GM21576 (cell line): Measurements from ENCODE around the gene INPP4B.

ENCODE experiments used
- ATAC-seq: cut with Tn5 transposase; IDR thresholded peaks from one replicate; pipeline ENCODE4 v1.9.1; 2021; ENCODE audit warnings: mild to moderate bottlenecking, moderate library complexity; ENCODE audit not compliant: unreplicated experiment

Gene INPP4B

DNA sequence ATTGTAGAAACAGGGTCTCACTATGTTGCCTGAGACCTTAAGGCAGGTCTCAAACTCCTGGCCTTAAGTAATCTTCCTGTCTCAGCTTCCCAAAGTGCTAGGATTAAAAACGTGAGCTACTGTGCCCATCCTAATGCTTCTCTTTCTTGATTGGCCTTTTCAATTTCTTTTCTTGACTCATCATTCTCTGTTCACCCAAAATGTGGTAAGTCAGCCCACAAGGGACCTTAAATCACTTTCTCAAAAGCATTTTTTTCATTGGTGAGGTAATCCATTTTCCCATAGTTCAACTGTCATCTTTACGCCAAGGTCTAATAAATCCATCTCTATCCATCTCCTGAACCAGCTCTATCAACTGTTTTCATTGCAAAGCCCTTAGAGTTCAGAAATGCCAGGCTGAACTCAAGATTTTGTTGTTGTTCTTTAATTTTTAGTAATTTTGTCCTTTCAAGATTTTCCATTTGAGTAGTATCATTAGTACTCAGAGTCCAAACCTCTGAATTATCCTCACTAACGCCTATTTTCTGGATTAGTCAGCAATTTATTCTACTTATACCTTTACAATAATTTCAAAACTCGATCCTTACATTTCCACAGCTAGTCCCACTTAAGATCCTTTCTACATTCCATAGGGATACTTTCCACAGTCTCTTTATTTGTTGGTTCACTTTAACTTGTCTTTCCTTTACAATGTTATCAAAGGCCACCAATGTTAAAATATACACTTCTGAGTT lies 681.2 kb downstream of the INPP4B start:
- no peak for ATAC-seq

GRCh38 chr4:142161086-142161485 lies 685.0 kb downstream of the INPP4B start:
- no peak for ATAC-seq

DNA sequence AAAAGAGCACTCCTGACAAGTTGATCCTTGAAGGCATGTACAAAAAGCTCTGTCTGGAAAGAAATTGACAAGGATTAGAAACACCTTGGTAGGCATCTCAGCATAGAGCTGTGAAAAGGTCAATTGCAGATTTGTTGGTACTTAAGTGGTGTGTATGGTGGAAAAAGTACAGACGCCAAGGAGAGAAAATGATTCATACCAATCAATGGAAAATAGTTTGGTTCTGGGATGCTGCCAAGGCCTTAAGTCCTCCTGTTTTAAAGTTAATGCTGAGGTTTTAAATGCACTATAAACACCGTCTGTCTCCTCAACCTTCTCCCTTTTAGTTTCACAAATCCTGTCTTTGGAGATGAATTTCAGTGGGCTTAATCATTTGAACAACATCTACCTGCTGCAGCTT lies 685.6 kb downstream of the INPP4B start:
- ATAC-seq, result no peak

- ATAC-seq, result no peak
These were observed 687.1 kb downstream of the INPP4B start for GRCh38 chr4:142158980-142159379.

DNA sequence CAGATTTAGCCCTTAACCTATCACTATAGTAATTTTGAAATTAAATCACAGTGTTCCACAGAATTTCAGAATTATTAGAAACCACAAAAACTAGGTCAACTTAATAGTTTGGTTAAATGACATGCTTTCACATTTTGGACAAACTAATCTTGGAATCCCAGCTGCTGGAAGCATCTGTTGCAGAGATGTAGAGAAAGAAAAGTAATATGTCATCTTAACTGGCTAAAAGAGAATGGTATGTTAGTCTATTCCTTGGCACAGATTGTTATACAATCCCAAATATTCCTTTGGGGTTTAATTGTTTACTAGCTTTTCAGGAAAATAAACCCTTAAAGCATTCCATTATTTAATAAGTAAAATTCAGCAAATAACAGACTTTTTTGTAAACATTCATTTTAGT lies 689.8 kb downstream of the INPP4B start:
- no peak for ATAC-seq

GRCh38 chr4:142155347-142155746 lies 690.8 kb downstream of the INPP4B start:
- no peak for ATAC-seq

GRCh38 chr4:142150483-142150882 lies 695.6 kb downstream of the INPP4B start:
- no peak for ATAC-seq

GRCh38 chr4:142144813-142145212 lies 701.3 kb downstream of the INPP4B start:
- ATAC-seq, result no peak

DNA sequence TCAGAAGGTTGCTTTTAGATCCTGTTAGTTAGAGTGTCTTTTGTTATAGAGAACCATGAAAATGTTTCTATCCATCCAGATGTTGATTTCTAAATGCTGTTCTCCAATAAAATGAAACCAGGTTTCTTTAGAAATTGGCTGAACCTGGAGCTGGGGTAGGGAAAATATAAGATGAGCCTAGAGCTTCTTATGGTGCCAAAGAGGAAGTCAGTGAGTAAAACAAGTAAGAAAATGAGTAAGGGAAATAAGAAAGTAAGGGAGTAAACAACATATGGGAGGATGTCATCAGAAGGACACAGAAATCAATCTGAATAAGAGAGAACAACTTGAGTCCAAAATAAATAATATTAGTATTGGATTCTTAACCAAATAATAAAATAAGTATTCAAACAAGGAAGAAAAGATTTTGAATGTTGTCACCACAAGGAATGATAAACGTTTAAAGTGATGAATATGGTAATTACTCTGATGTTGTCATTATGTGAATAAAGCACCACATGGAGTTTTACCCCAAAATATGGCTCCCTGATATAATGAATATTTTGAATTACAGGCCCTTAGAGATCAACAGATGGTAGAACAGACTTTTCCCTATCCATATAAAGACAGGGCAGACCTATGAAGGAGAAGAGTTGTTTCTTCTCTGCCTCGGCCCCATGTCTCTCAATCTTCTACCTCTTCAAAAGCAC lies 703.6 kb downstream of the INPP4B start:
- ATAC-seq, result no peak

- no peak for ATAC-seq
These were observed 704.9 kb downstream of the INPP4B start for GRCh38 chr4:142141224-142141623.

- no peak for ATAC-seq
These were observed 715.4 kb downstream of the INPP4B start for GRCh38 chr4:142130666-142131065.

GRCh38 chr4:142129931-142130330 lies 716.2 kb downstream of the INPP4B start:
- ATAC-seq, result no peak

DNA sequence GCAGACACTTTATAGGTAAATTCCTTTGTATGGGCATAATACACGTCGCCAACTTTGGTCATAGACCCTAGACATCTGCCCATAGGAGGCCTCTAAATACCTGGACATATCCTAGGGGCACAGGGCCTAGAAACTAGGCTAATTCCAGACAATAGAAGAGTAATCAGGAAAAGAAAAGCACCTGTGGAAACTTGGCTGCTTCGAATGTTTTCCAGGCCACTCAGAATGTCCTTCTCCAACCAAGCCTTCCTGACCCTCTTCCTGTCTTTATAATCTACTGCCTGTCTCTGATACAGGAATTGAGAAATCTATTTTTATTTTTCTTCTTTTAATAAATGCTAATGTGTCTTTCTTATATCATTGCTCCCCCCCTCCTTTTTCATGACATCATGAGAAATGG lies 716.6 kb downstream of the INPP4B start:
- no peak for ATAC-seq

GRCh38 chr4:142128529-142128928 lies 717.6 kb downstream of the INPP4B start:
- ATAC-seq, result no peak

GRCh38 chr4:142126890-142127497 lies 719.1 kb downstream of the INPP4B start:
- peak; percentile 67 for ATAC-seq

DNA sequence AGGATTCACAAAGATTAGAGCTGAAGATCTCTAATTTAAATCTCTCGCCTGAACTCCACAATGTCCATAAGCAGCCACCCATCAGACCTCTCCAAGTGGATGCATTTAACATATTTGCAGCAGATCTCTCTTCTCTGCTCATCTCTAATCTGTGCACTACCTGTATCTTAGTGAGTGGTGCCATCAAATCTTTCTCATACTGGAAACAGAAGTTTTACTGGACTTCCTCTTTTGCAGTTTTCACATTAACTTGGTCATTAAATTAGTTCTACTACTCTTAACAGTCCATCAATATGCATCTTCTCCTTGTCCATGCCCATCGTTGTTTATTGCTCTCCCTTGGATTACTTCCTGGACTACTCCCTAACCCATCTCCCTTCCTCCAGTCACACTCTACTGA lies 721.2 kb downstream of the INPP4B start:
- no peak for ATAC-seq

DNA sequence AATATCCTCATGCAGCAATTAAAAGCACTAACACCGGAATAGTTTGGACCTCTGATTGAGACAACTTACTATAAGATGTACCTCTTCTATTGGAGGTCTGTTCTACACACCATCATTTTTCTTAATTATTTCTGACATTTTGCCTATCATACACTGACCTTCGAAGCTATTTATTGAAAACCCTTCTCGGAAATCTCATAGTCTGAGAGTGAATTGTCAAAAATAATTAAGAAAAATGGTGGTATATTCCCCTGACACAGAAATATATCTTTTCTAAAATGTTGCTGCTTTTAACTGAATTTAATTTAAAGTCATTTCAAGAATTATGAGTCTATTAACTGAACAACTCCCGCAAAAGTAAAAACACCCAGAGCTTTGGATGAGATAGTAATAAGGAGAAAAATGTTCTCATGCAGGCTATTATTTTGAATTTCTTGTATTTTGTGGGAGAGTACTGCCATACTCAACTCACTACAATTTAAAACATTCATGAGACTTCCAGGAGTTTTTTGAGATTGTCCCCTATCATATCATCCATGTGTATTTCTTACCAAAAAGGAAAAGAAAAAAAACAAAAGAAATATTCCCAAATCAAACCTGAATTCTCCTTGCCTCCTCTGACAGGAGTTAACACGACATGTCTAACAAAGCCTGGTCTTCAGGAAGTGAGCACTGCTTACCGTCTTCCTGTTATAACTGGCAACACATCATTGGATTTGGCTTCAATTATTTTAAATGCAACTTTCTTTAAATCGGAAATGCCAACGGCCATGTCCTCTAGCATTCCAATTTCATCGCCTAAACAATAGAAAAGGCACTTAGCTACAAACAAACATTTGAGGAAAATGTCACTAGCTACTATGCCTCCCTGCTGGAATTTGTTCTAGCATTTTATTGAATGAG lies 724.4 kb downstream of the INPP4B start:
- ATAC-seq, result no peak

GRCh38 chr4:142120921-142121320 lies 725.2 kb downstream of the INPP4B start:
- ATAC-seq, result no peak

DNA sequence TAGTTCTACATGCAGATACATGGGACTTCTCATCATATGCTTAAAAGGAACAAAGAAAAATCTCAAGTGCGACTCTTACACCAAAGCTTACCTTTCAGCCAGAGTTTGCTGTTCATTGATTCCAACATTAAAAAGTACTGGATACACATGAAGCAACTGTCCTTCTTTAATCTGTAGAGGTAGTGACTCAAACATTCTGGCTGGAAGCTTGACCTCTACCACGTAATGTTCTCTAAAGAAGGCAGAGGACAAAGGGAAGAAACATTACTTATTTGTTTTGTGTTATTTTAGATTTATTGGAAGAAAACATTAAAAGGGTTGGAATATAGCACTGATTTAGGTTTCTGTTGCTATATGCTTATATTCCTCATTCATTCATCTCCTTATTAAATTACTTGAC lies 733.6 kb downstream of the INPP4B start:
- ATAC-seq, result no peak

GRCh38 chr4:142110136-142110535 lies 736.0 kb downstream of the INPP4B start:
- no peak for ATAC-seq

- no peak for ATAC-seq
These were observed 742.1 kb downstream of the INPP4B start for GRCh38 chr4:142104041-142104440.
